Thyroid gland (tissue), 4 donors: Measurements from ENCODE around the gene SLC35B4. TPM values are rescaled to one million over a fixed set of nuclear protein-coding genes. Genes with fewer than 3 reads are reported as not detected.

Experiments
- DNase-seq, 2 donors: peaks; one replicate each; pipeline ENCODE4 v3.0.0-alpha.2; 2019
- H3K27ac ChIP-seq, 3 donors: fragments of 200-600 bp; sonication (generic); 1 replicate in 2 of 3; 2 replicates in 1 of 3; pipeline ENCODE4 v1.5.1; 2016 to 2019; ENCODE audit warnings: mild to moderate bottlenecking in 1 of 3, moderate library complexity in 1 of 3
- H3K27me3 ChIP-seq: fragments of 200-600 bp; sonication (generic); one replicate; pipeline ENCODE4 v1.5.1; 2019
- H3K36me3 ChIP-seq, 2 donors: fragments of 200-600 bp; sonication (generic); one replicate each; pipeline ENCODE4 v1.5.1; 2016 to 2019
- H3K4me1 ChIP-seq, 2 donors: fragments of 200-600 bp; sonication (generic); one replicate each; pipeline ENCODE4 v1.5.1; 2017 to 2019
- H3K4me3 ChIP-seq, 3 donors: fragments of 200-600 bp; sonication (generic); replicated peaks in 1 of 3; 1 replicate in 2 of 3; 2 replicates in 1 of 3; pipeline ENCODE4 v1.5.1; 2016; ENCODE audit warnings: mild to moderate bottlenecking in 1 of 3
- H3K9me3 ChIP-seq: fragments of 200-600 bp; sonication (generic); one replicate; pipeline ENCODE4 v1.5.1; 2017
- CTCF ChIP-seq, 6 experiments: fragments of 200-600 bp in 3 of 6; fragments of 450-650 bp in 3 of 6; sonication (generic) in 3 of 6; IDR thresholded peaks; one replicate each; pipeline ENCODE4 v1.5.1; 2016 to 2019; ENCODE audit warnings: antibody characterized with exemption in 6 of 6, mild to moderate bottlenecking in 2 of 6, inconsistent platforms in 1 of 6, moderate library complexity in 1 of 6
- POLR2A ChIP-seq, 2 donors: fragments of 450-650 bp; IDR thresholded peaks; one replicate each; pipeline ENCODE4 v1.6.1; 2017; ENCODE audit warnings: antibody characterized with exemption in 2 of 2, mild to moderate bottlenecking in 2 of 2, moderate library complexity in 1 of 2
- WGBS, 2 donors: methylation state at CpG; one replicate each; pipeline ENCODE4 v1.1.5; 2017; 5-methylcytosine and 5-hydroxymethylcytosine counted together
- intact Hi-C: fragments of 100-400 bp; cut with DNase I; formaldehyde crosslinking; loops from one replicate; pipeline ENCODE4 v1.15.1; 2023
- total RNA-seq, 4 donors: library from RNA; depleted of rRNA; stranded (reverse); fragments of >200 nt; gene quantifications; one replicate each; pipeline ENCODE4 v1.2.3, GENCODE V29; 2016

SLC35B4 gene
- 10 to 100 TPM in 1 of 4 donors, 1 to 10 TPM in 3; 8.0 to 11.3 (median 8.9) TPM for total RNA-seq

- WGBS, 2 donors, result 0% methylated on average over 10 to 23 of the region's 69 CpGs
- TF ChIP-seq CTCF (IDR thresholded peaks at IDR 0.05) (peak in 3 of 6 experiments; percentile 25 to 36 (median 31)), POLR2A (IDR thresholded peaks at IDR 0.05) (peak in 1 of 2 donors; percentile 54)
- intact Hi-C loops, result no loop called here
- Histone ChIP-seq H3K4me3 (peak within 1 kb of the TSS; percentile 48 to 71 (median 62)), H3K27me3 (no peaks in the 10 kb centered on the region), H3K36me3 (no peaks in the 10 kb centered on the region), H3K4me1 (peaks cover 0 to 9% of the 10 kb centered on the region in 2 donors), H3K9me3 (no peaks in the 10 kb centered on the region), H3K27ac (peak within 1 kb of the TSS; percentile 22 to 76 (median 61))
- DNase-seq, result peak; percentile 97 to 98
These were observed at the start of gene SLC35B4 for GRCh38 chr7:134316539-134317344. Gene SLC35B4 (minus strand): TSS chr7:134316930. CDS start chr7:134316751, 179 bp downstream.

GRCh38 chr7:134366481-134366880 lies 49.8 kb upstream of the SLC35B4 start:
- no peak overlapping the region for H3K4me3 ChIP-seq
- H3K36me3 ChIP-seq, result no peaks in the 10 kb centered on the region
- TF ChIP-seq CTCF (IDR thresholded peaks at IDR 0.05) (no peak), POLR2A (IDR thresholded peaks at IDR 0.05) (no peak)
- H3K27ac ChIP-seq, result no peak overlapping the region
- no peaks in the 10 kb centered on the region for H3K9me3 ChIP-seq
- no peaks in the 10 kb centered on the region for H3K27me3 ChIP-seq
- intact Hi-C loops, result no loop called here
- DNase-seq, result no peak
- H3K4me1 ChIP-seq, result no peaks in the 10 kb centered on the region
- WGBS, 2 donors, result 73 to 93% methylated on average over 1 of the region's 1 CpG

GRCh38 chr7:134365341-134366054 lies 48.8 kb upstream of the SLC35B4 start:
- Histone ChIP-seq H3K27me3 (no peaks in the 10 kb centered on the region), H3K9me3 (no peaks in the 10 kb centered on the region), H3K4me1 (no peaks in the 10 kb centered on the region), H3K36me3 (no peaks in the 10 kb centered on the region), H3K4me3 (no peak overlapping the region), H3K27ac (no peak overlapping the region)
- no peak for DNase-seq
- intact Hi-C loops, result no loop called here
- no peak for TF ChIP-seq POLR2A (IDR thresholded peaks at IDR 0.05)
- no peak for TF ChIP-seq CTCF (IDR thresholded peaks at IDR 0.05)
- WGBS, 2 donors, result 73 to 78% methylated on average over 6 of the region's 6 CpGs

- H3K4me3 ChIP-seq, result no peak overlapping the region
- H3K36me3 ChIP-seq, result no peaks in the 10 kb centered on the region
- H3K27ac ChIP-seq, result no peak overlapping the region
- intact Hi-C loops, result no loop called here
- no peaks in the 10 kb centered on the region for H3K27me3 ChIP-seq
- TF ChIP-seq CTCF (IDR thresholded peaks at IDR 0.05) (no peak), POLR2A (IDR thresholded peaks at IDR 0.05) (no peak)
- no peaks in the 10 kb centered on the region for H3K9me3 ChIP-seq
- H3K4me1 ChIP-seq, result no peaks in the 10 kb centered on the region
- DNase-seq, result no peak
These were observed 47.9 kb upstream of the SLC35B4 start for GRCh38 chr7:134364619-134365037.
